AG04449 (cell line): ENCODE measurements around the gene DDR2.
"Not testable (repeated sequence)": the region's sequence is repeated elsewhere in the genome, so short reads cannot be mapped to it uniquely, and the experiment has no call there.

Source experiments
- CTCF ChIA-PET: fragments of 350-600 bp; formaldehyde crosslinking; extraction: SDS; loops from one replicate; lab custom pipeline; 2021; ENCODE audit warnings: antibody characterized with exemption; lab: Yijun Ruan, JAX
- POLR2A ChIA-PET: fragments of 400-600, 350-600 bp; formaldehyde crosslinking; extraction: SDS; loops from one replicate; lab custom pipeline; 2020; ENCODE audit warnings: antibody characterized with exemption, inconsistent platforms; lab: Yijun Ruan, JAX
- DNase-seq: peaks from one replicate; pipeline ENCODE4 v3.0.0-alpha.2; 2010; ENCODE audit warnings: low read depth, low spot score
- H3K4me3 ChIP-seq: 2 replicates; pipeline ENCODE4 v1.5.1; 2011; ENCODE audit warnings: low read depth, mild to moderate bottlenecking, control low read depth, low read length
- CTCF ChIP-seq: IDR thresholded peaks from one replicate; pipeline ENCODE4 v1.5.1; 2011; ENCODE audit warnings: mild to moderate bottlenecking, moderate library complexity, low read length, control low read depth, inconsistent platforms; ENCODE audit not compliant: insufficient read depth; ENCODE audit errors: missing control alignments

DDR2 gene

GRCh38 chr1:162632217-162632666 lies at the start of gene DDR2:
Gene DDR2 (plus strand): TSS chr1:162632464. CDS start chr1:162719064, 86,600 bp downstream.
- ChIA-PET POLR2A (interaction anchor here (0.6 to 3.3 kb wide), 13 partner anchors 11 to 437 kb away, joined by 3 to 15 read pairs (median 5); partner anchors contain the start of genes RGS4 and UAP1), CTCF (interaction anchor here (0.9 to 11.6 kb wide), 10 partner anchors 9 to 168 kb away, joined by 3 to 102 read pairs (median 4); no protein-coding TSS in a partner anchor)
- TF ChIP-seq CTCF, result no peak

GRCh38 chr1:162582901-162583300 lies 49.4 kb upstream of the DDR2 start:
- DNase-seq, CTCF ChIA-PET, POLR2A ChIA-PET: not testable (repeated sequence)

More at GRCh38 chr1:162632217-162632666, at the start of gene DDR2:
- H3K4me3 ChIP-seq, result peak within 1 kb of the TSS; percentile 85
- DNase-seq, result peak; percentile 91

GRCh38 chr1:162585101-162585500 lies 47.2 kb upstream of the DDR2 start:
- H3K4me3 ChIP-seq, DNase-seq, POLR2A ChIA-PET: not testable (repeated sequence)
- CTCF ChIA-PET, result interaction anchor here (0.7 to 1.1 kb wide), 3 partner anchors 16 to 215 kb away, joined by 3 read pairs; no protein-coding TSS in a partner anchor

More at GRCh38 chr1:162582901-162583300, 49.4 kb upstream of the DDR2 start:
- H3K4me3 ChIP-seq, result not testable (repeated sequence)

GRCh38 chr1:162587347-162587746 lies 44.9 kb upstream of the DDR2 start:
- CTCF ChIA-PET, result interaction anchor here (1.3 to 1.5 kb wide), 2 partner anchors 11 to 21 kb away, joined by 3 to 4 read pairs; no protein-coding TSS in a partner anchor
- no peak for DNase-seq
- no peak for TF ChIP-seq CTCF
- H3K4me3 ChIP-seq, result no peak overlapping the region
- POLR2A ChIA-PET, result no interaction called here

- TF ChIP-seq CTCF, result no peak
- DNase-seq, result no peak
- POLR2A ChIA-PET, result no interaction called here
- no peak overlapping the region for H3K4me3 ChIP-seq
- CTCF ChIA-PET, result interaction anchor here (1.2 to 1.5 kb wide), 2 partner anchors 11 to 14 kb away, joined by 3 to 4 read pairs; no protein-coding TSS in a partner anchor
Observed at GRCh38 chr1:162587761-162588260, 44.5 kb upstream of the DDR2 start.

GRCh38 chr1:162590101-162590500 lies 42.2 kb upstream of the DDR2 start:
- H3K4me3 ChIP-seq, result no peak overlapping the region
- DNase-seq, result no peak
- no peak for TF ChIP-seq CTCF
- ChIA-PET CTCF (interaction anchor here (0.9 to 2.7 kb wide), 3 partner anchors 11 to 210 kb away, joined by 4 to 11 read pairs (median 5); no protein-coding TSS in a partner anchor), POLR2A (no interaction called here)

- CTCF ChIA-PET, result interaction anchor here (1.7 to 2.7 kb wide), 2 partner anchors 10 to 23 kb away, joined by 4 to 11 read pairs; no protein-coding TSS in a partner anchor
- TF ChIP-seq CTCF, result no peak
- POLR2A ChIA-PET, result no interaction called here
- no peak overlapping the region for H3K4me3 ChIP-seq
- no peak for DNase-seq
Observed at GRCh38 chr1:162590686-162591085, 41.6 kb upstream of the DDR2 start.
